Measurements from ENCODE around the gene FOXR1. TPM values are rescaled to one million over a fixed set of nuclear protein-coding genes. Genes with fewer than 3 reads are reported as not detected.
A peak's percentile ranks its signal among the peaks of the same experiment; 100 is the strongest.

The FOXR1 gene
- total and polyA plus RNA-seq, 10 donors: not detected

- 50 to 75% (median 75%) methylated on average over 15 of the region's 15 CpGs for WGBS, 5 donors
- Histone ChIP-seq H3K4me1 (peaks cover 22 to 80% (median 55%) of the 10 kb centered on the region in 6 donors), H3K9me3 (no peaks in the 10 kb centered on the region), H3K27ac (peak overlapping the region; percentile 29 to 77 (median 70)), H3K36me3 (peaks cover 0 to 87% (median 46%) of the 10 kb centered on the region in 6 donors), H3K27me3 (replicated peaks in 1 of 7) (no peaks in the 10 kb centered on the region), H3K4me3 (peak overlapping the region in 2 of 8 donors; percentile 1 to 24)
- peak; percentile 77 for DNase-seq
- TF ChIP-seq POLR2AphosphoS5 (IDR thresholded peaks at IDR 0.05) (peak in 2 of 3 donors; percentile 54 to 60), POLR2A (IDR thresholded peaks at IDR 0.05) (no peak)
- intact Hi-C loops (cut with DNase I; ENCODE audit: low total_unique reads): no loop called here
These were observed 53.0 kb downstream of the FOXR1 start for GRCh38 chr11:119024430-119025098.

GRCh38 chr11:119025099-119025473 is 53.5 kb downstream of the FOXR1 start:
- H3K9me3 ChIP-seq: no peaks in the 10 kb centered on the region
- DNase-seq: peak; percentile 57
- intact Hi-C loops (cut with DNase I; ENCODE audit: low total_unique reads): no loop called here
- H3K27me3 ChIP-seq (replicated peaks in 1 of 7): no peaks in the 10 kb centered on the region
- H3K4me3 ChIP-seq: peak overlapping the region in 2 of 8 donors; percentile 1 to 24
- peaks cover 22 to 80% (median 55%) of the 10 kb centered on the region in 6 donors for H3K4me1 ChIP-seq
- H3K36me3 ChIP-seq: peaks cover 0 to 85% (median 46%) of the 10 kb centered on the region in 6 donors
- H3K27ac ChIP-seq: peak overlapping the region; percentile 29 to 77 (median 70)
- TF ChIP-seq POLR2AphosphoS5 (IDR thresholded peaks at IDR 0.05) (peak in 2 of 3 donors; percentile 2 to 20), CTCF (IDR thresholded peaks at IDR 0.05 in 8 of 11, conservative IDR thresholded peaks at IDR 0.05 in 3 of 11) (no peak)
- WGBS, 5 donors: 63 to 89% (median 72%) methylated on average over 5 of the region's 5 CpGs

- Histone ChIP-seq H3K4me3 (no peak overlapping the region), H3K36me3 (peaks cover 0 to 81% (median 46%) of the 10 kb centered on the region in 6 donors), H3K27me3 (replicated peaks in 1 of 7) (no peaks in the 10 kb centered on the region), H3K4me1 (peaks cover 18 to 78% (median 53%) of the 10 kb centered on the region in 6 donors), H3K27ac (peak overlapping the region in 7 of 8 donors; percentile 29 to 77 (median 68)), H3K9me3 (no peaks in the 10 kb centered on the region)
- WGBS, 5 donors: 90 to 98% (median 97%) methylated on average over 5 of the region's 5 CpGs
- intact Hi-C loops (cut with DNase I; ENCODE audit: low total_unique reads): no loop called here
- no peak for DNase-seq
- TF ChIP-seq POLR2A (IDR thresholded peaks at IDR 0.05) (no peak), CTCF (IDR thresholded peaks at IDR 0.05 in 8 of 11, conservative IDR thresholded peaks at IDR 0.05 in 3 of 11) (no peak), POLR2AphosphoS5 (IDR thresholded peaks at IDR 0.05) (no peak)
These were observed 54.0 kb downstream of the FOXR1 start for GRCh38 chr11:119025541-119025940.

- Histone ChIP-seq H3K36me3 (peaks cover 0 to 74% (median 45%) of the 10 kb centered on the region in 6 donors), H3K27me3 (replicated peaks in 1 of 7) (no peaks in the 10 kb centered on the region), H3K4me1 (peaks cover 15 to 75% (median 51%) of the 10 kb centered on the region in 6 donors), H3K9me3 (no peaks in the 10 kb centered on the region), H3K4me3 (no peak overlapping the region), H3K27ac (peak overlapping the region in 6 of 8 donors; percentile 60 to 77 (median 72))
- intact Hi-C loops (cut with DNase I; ENCODE audit: low total_unique reads): no loop called here
- TF ChIP-seq POLR2A (IDR thresholded peaks at IDR 0.05): no peak
- no peak for TF ChIP-seq CTCF (IDR thresholded peaks at IDR 0.05 in 8 of 11, conservative IDR thresholded peaks at IDR 0.05 in 3 of 11)
- TF ChIP-seq POLR2AphosphoS5 (IDR thresholded peaks at IDR 0.05): no peak
- DNase-seq: peak; percentile 56
- WGBS, 5 donors: 89 to 96% (median 94%) methylated on average over 16 of the region's 16 CpGs
These were observed 54.6 kb downstream of the FOXR1 start for GRCh38 chr11:119025978-119026766.
